ENCODE results near the gene MORC2.

The MORC2 gene

GRCh38 chr22:30970356-30970746 lies 1.8 kb upstream of the MORC2 start:
- peak overlapping the region; percentile 65 for H3K4me3 ChIP-seq (ENCODE audit: low read length)
- no peak for TF ChIP-seq CTCF (conservative IDR thresholded peaks at IDR 0.05; ENCODE audit: low read length)
- DNase-seq (ENCODE audit: low read depth), result no peak

- DNase-seq (ENCODE audit: low read depth), result peak; percentile 45
- TF ChIP-seq CTCF (conservative IDR thresholded peaks at IDR 0.05; ENCODE audit: low read length), result peak; percentile 15; the same call in 1 of the 2 replicates
- peak overlapping the region; percentile 65 for H3K4me3 ChIP-seq (ENCODE audit: low read length)
Measured at GRCh38 chr22:30969532-30970355, 1.2 kb upstream of the MORC2 start.

DNA sequence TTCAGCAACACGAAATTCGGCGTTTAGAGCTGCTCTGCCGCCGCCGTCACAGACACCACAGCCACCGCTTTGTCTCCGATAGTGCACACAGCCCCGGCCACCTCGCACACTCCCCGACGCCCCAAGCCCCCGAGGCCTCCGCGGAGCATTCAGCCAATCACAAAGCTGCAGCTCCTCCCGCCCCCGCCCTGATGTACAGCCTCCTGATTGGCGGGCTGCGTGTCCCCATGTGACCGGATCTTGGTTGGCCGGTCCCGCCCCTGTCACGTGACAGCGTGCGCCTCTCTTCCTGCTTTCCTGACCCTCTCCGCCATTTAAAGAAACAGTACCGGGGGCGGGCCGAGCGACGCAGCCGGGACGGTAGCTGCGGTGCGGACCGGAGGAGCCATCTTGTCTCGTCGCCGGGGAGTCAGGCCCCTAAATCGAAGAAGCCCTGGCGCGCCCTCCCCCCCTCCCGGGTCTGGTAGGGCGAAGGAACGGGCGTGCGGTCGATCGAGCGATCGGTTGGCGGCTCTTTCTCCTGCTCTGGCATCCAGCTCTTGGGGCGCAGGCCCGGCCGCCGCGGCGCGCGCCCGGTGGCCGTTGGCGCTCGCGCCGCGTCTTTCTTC lies 454 bp upstream of the MORC2 start, which contains the start of gene TUG1:
TSS of gene TUG1 (plus strand) at position 342 of the 608 bp plus-strand sequence.
- TF ChIP-seq CTCF (conservative IDR thresholded peaks at IDR 0.05; ENCODE audit: low read length), result no peak
- DNase-seq (ENCODE audit: low read depth), result peak; percentile 99
- peak within 1 kb of the TSS; percentile 65 for H3K4me3 ChIP-seq (ENCODE audit: low read length)

GRCh38 chr22:30964858-30965257 lies 3.7 kb downstream of the MORC2 start:
- no peak for DNase-seq (ENCODE audit: low read depth)
- H3K4me3 ChIP-seq (ENCODE audit: low read length), result no peak overlapping the region
- no peak for TF ChIP-seq CTCF (conservative IDR thresholded peaks at IDR 0.05; ENCODE audit: low read length)

DNA sequence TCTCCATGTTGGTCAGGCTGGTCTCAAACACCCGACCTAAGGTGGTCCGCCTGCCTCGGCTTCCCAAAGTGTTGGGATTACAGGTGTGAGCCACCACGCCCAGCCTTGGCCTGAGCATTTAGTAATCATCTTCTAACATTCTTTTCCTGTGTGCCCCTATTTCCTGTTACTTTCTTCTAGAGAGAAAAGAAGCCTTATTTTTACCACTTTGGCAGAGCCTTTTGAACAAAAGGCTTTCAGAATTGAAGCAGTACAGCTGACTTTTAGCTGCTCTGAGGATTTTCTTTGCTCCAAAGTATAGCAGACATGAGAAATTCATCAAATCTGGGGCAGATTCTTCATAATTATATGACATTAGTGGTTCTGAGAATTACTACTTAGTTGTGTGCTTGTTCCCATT lies 13.4 kb downstream of the MORC2 start:
- TF ChIP-seq CTCF (conservative IDR thresholded peaks at IDR 0.05; ENCODE audit: low read length), result no peak
- no peak for DNase-seq (ENCODE audit: low read depth)
- H3K4me3 ChIP-seq (ENCODE audit: low read length), result no peak overlapping the region

- TF ChIP-seq CTCF (conservative IDR thresholded peaks at IDR 0.05; ENCODE audit: low read length), result no peak
- DNase-seq (ENCODE audit: low read depth), result no peak
- H3K4me3 ChIP-seq (ENCODE audit: low read length), result no peak overlapping the region
Measured at GRCh38 chr22:30953206-30953605, 15.4 kb downstream of the MORC2 start.

Data from AG10803 (cell line).